Mesenteric fat pad (tissue), 1 donor: ENCODE results near the gene FAM43B. TPM values are rescaled to one million over a fixed set of nuclear protein-coding genes. Genes with fewer than 3 reads are reported as not detected.
A peak's percentile ranks its signal among the peaks of the same experiment; 100 is the strongest.
"Not testable (repeated sequence)": the region's sequence is repeated elsewhere in the genome, so short reads cannot be mapped to it uniquely, and the experiment has no call there.

Experiments used
- DNase-seq: peaks from one replicate; pipeline ENCODE4 v3.0.0-alpha.2; 2020; ENCODE audit warnings: low spot score
- long read RNA-seq: library from polyadenylated mRNA; unstranded; transcript quantifications from one replicate; pipeline ENCODE4 v2.0.0, GENCODE V29; 2020
- total RNA-seq: library from RNA; stranded (reverse); fragmentation: NEBNext Ultra II Directional; extraction: Animal tissue kit (Norgen Biotek cat#: 25700); gene quantifications from one replicate; pipeline ENCODE4 v1.2.1, GENCODE V29; 2021
- donor health status: DM: yes; HTN: yes; CAD: no.

FAM43B gene, protein sequence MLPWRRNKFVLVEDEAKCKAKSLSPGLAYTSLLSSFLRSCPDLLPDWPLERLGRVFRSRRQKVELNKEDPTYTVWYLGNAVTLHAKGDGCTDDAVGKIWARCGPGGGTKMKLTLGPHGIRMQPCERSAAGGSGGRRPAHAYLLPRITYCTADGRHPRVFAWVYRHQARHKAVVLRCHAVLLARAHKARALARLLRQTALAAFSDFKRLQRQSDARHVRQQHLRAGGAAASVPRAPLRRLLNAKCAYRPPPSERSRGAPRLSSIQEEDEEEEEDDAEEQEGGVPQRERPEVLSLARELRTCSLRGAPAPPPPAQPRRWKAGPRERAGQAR
- total RNA-seq = 0.87 TPM
- long read RNA-seq = 0 reads

DNA sequence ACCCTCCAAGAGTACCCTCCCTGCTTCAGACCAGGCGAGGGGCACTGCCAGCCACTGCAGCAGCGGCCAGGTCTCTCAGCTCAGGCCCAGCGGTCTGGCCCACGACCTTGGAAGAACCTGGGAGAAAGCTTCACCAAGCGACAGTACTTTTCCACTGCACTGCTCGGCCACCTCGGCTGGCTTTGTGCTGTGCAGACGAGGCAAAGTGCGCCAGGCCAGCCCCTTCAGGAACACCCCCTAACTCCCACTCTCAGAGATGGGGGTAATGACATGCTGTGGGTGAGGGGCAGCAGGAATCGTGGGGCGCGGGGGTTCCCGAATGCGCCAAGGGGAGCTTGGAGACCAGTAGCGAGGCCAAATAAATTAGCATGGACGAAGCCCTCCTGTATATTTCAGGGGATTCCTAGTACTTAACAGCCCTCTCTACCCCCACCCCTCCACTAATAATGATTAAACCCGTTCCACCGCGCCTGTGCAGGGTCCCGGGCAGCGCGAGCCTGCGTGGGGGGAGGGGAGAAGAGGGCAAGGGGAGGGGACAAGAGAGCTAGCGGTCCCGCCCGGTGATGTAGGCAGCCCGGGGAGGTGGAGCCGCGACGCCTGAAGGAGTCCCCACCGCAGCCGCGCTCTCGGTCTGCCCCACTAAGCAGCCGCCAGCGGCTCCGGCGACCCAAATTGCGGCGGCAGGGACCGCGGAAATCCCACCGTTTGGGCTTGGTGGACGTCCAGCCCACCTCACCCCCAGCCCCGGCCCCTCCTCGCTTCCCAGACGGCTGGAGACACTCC lies at the start of gene FAM43B:
TSS of gene FAM43B (plus strand) at position 629 of the 783 bp plus-strand sequence. CDS start 401 bp downstream, outside the sequence.
- no peak for DNase-seq

DNA sequence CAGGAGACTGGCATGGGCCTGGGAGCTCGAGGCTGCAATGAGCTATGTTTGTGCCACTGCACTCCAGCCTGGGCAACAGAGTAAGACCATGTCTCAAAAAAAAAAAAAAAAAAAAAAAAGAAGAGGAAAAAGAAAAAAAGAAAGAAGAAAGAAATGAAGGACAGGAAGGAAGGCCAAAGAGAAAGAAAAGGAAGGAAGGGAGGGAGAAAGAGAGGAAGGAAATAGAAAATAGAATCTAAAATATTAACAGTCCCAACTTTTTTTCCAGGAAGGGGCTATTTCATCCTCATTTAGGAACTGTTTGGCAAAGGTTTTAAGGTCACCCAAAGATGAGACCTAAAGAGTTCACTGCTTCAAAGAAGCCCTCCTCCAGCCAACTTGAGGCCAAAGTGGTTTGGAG lies 46.9 kb upstream of the FAM43B start:
- no peak for DNase-seq

DNA sequence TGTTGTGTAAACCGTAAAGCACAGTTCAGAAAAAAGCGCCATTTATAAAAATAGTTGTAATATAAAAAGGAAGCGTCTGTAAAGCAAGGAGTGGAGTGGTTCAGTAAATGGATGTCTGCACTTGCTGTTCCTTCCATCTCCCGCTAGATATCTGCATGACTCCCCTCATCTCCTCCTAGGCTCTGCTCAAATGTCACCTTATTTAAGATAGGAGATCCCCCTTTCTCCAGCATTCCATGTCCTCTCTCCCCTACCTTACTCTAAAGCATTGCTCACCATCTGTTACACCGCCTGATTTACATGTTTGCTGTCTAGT lies 45.2 kb upstream of the FAM43B start:
- no peak for DNase-seq

DNA sequence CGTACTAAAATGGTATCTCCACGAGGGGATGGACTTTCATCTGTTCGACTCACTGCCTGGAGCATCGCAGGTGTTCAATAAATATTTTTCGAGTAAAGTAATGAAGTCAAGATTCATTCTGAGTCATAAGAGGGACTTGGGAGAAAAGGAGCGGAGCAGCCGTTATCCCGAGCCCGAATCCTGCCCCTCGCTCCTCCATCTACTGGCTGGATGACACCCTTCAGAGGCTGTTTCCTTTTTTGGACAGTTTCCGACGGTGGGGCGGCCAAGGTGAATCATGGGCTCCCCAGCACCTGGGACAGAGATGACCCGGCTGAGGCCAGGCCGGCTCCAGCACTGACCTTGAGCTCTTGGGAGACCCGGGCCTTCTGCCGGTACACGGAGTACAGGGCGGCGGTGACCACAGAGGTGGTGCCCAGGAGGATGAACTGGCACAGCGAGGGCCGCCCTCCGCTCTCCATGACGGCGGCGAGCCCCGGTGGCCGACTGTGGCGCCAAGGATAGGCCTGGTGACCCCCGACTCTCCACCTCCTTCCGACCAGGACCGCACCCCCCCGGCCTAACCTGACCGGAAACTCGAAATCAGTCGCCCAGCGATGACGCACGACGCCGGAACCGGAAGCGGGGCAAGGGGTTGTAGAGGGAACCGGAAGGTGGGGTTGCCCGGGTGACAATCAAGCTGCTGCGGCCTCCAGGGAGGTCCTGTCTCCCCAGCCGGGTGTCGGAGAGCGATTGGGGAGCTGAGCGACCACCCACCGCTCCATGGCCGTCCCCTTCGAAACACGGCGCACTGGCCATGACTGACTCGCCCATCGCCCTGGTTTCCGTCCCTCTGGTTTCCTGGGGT lies 44.6 kb upstream of the FAM43B start, which contains the start of gene MUL1:
TSS of gene MUL1 (minus strand) at position 588 of the 847 bp plus-strand sequence. CDS start at position 461, 127 bp downstream.
- DNase-seq = peak; percentile 98

DNA sequence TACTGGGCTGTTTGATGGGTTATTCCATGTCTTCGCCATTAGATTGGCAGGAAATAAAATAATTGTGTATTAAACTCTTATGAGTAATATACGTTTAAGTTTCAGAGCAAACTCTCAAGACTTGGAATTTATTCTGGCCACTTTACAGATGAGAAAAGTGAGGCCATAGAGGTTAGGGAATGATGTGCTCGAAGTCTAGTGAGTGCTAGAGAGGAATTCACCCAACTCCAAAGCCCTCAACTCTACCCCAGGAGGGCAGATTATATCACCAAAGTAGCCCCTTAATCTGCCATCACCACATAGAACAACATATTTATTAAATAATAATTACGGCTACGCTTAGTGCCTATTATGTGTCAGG lies 44.0 kb upstream of the FAM43B start:
- no peak for DNase-seq

DNA sequence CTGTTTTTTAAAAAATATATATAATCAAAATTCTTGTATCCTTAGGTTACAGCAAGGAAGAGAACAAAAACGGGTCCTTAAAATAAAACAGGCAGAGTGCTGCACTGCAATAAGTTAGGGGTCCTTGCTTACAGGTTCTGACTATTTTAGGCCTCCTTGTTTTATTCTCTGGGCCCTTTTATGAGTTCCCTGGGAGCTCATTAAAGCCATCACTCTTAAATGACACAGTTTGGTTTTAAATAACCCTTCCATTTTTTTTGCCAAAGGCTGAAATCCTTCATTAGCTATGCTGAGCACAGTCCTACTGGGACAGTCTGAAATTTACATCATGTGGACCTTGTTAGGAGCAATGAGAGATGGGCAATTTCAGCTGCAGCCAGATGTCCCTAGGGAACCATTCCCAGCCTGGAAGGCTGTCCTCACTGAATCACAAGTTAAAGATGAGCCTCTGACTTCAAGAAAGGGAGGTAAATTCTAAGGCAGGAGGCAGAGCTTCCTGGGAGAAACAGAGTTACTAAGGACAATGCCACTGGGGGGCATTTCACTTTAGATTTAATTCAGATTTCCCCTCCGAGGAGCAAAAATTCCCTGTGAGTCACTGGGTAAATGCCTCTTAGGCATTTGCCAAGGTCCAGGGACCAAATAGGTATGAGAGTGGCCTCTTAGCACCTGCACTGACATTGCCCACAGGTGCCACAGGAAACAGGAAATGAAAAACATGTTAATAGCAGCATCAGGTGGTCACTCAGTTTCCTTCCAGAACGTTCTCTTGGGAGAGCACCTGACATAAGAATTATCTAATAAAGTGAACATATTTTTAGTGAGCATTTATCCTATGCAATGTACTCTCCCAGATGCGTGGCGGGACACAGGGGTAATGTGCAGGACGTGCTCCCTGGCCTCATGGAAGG lies 40.6 kb upstream of the FAM43B start:
- DNase-seq = no peak

DNA sequence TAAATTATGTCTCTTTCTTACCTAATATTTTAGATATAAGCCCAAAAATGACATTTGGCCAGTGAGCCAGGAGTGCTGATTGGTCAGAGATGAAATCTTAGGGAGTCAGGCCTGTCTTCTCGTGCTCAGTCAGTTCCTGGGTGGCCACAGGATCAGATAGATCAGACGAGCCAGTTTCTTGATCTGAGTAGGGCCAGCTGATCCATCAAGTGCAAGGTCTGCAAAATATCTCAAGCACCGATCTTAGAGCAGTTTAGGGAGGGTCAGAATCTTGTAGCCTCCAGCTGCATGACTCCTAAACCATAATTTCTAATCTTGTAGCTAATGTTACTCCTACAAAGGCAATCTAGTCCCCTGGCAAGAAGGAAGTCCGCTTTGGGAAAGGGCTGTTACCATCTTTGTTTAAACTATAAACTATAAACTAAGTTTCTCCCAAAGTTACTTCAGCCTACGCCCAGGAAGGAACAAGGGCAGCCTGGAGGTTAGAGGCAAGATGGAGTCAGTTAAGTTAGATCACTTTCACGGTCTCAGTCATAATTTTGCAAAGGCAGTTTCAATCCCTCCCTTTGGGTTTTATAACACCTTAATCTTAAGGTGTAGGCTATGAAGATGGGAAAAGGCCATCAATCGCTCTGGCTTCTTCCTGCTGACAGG lies 32.6 kb upstream of the FAM43B start:
- not testable (repeated sequence) for DNase-seq

DNA sequence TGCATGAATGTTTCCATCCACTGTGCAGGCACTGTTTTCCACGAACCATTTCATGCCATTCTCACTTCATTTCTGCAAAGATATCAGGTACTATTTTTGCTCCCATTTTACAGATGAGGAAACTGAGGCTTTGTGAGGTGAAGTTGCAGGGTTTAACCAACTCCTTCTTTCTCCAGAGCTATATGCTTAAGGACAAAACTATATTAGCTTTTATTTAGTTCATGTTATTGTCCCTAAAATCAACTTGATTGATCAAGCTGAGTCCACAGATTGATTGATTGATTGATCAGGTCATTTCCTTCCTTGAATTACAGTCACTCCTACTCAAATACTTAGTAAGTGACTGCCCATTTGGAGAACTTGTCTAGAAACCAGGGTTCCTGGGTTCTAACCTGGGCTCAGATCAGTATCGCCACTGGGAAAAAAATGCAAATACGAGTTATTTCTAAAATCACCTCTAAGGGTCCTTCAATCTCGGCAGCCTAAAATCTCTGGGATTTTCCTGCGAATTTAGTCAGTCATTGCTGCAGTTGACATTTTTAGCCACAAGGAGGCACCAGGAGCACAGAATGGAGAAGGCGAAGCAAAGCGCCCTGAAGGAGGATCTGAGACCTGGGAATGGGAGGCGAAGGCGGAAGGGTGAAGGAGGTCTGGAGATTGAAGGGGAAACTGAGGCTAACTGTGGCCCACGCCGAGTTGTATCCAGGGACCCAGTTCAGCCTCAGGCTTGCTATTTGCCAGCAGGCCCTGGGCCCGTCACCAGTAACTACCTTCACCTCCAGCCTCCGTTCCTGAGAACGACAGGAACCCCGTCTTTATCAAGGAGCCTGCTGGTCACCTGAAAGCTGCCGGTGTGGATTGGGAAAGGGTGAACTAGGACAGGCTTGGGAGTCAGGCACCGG lies 30.2 kb upstream of the FAM43B start:
- DNase-seq = no peak

DNA sequence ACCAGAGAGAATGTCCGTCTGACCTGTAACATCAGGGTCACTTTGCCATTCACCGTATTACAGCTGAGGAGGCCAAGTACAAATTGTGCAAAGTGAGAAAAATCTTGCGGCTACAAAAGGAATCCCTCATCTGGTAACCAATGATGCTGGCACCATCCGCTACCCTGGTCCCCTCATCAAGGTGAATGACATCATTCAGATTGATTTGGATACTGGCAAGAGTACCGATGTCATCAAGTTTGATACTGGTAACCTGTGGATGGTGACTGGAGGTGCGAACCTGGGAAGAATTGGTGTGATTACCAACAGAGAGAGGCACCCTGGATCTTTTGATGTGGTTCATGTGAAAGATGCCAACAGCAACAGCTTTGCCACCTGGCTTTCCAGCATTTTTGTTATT lies 26.1 kb upstream of the FAM43B start:
- no peak for DNase-seq

DNA sequence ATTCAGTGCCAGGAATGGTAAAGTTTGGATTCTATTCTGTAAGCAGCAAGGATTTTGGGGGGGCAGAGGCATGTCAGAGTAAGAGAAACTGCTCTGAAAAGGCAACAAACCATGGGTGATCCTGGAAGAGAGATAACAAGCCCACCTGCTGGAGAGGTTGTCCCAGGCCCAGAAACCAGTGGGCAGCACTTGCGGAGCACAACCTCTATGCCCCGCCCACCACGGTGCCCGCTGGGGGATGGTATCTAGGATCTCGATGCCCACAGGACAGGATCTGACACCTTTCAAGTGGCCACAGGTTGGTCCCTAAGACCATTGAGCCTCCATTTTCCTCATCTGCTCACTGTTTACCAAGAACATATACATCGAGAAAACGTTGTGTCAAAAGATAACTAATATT lies 24.2 kb upstream of the FAM43B start:
- no peak for DNase-seq

DNA sequence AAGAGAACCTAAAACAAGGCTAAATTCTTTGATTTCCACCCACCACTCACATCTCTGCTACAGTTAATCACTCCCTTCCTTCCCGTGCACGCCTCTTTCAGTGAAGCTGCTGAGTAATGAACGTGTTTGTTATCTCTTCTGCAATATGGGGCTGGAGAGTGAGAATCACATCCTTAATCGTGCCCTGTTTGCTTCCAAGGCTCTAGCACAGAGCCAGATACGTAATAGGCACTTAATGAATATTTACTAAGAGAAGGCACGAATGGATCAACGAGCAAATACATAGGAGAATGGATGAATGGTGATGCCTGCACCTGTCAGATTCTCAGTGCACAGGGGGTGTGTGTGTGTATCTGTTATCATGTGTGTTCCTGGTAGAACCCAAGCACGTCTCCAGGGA lies 22.1 kb upstream of the FAM43B start:
- no peak for DNase-seq

DNA sequence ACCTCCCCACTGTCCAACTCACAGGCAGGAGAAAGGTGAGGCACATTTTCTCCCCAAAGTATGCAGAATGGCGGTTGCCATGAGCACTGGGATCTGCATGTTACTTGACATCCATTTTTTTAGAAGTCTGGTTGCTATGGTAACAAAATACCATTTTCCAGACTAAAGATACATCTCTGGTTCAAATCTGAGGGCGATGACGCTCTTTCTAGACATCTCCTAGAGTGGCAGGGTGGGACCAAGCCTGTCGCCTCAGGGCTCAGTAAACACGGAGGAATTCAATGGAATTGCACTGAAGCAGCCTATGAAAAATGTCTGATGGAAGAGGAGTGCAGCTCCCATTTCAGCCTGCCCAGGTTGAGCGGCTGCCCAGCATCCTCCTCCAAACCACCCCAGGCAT lies 21.5 kb upstream of the FAM43B start:
- DNase-seq = peak; percentile 18

DNA sequence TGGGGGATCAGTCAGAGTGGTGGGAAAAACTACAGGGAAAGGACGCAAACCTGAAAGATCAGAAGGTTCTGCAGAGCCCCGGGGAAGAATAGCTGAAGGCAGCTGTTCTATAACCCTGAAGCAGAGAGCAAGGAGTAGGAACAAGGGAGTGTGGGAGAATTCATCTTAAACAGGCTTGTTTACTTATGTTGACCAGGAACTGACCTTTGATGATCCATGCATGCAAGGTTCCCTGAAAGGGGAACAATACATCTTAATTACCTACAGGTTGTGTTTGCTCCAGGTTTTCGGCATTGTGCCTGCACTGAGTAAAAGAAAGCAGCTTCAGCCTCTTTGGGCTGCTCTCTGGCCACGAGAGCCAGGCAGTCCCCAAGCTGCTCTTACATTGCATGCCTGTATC lies 18.7 kb upstream of the FAM43B start:
- DNase-seq = no peak

DNA sequence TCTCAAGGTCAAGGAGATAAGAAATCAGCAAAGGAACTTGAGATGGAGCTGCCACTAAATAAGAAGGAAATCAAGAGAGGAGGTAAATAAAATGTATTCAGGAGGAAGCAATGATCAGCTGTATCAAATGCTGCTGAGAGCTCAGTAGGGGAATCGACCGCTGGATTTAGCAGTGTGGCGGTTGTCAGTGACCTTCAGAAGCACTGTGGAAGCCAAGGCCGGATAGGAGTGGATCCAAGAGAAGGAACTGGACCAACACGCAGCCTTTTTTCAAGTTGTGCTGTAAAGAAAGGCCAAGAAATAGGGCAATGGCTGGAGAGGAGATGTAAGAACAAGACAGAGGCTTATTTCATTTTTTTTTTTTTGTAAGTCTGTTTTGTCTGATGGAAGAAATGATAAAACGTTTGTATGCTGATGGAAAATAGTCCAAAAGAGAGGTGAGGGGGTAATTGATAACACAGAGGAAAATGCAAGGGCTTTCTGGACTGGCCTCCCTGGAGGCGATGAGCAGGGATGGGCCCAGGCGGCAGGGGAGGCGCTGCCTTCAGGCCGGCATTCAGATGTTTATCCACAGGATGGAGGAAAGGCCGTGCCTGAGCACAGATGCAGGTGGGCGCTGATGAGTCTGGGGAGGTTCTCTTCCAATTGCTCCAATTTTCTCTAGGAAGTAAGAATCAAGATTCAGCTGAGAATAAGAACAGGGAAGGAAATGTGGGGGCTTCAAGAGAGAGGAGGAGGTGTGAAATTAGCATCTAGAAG lies 17.5 kb upstream of the FAM43B start:
- no peak for DNase-seq

DNA sequence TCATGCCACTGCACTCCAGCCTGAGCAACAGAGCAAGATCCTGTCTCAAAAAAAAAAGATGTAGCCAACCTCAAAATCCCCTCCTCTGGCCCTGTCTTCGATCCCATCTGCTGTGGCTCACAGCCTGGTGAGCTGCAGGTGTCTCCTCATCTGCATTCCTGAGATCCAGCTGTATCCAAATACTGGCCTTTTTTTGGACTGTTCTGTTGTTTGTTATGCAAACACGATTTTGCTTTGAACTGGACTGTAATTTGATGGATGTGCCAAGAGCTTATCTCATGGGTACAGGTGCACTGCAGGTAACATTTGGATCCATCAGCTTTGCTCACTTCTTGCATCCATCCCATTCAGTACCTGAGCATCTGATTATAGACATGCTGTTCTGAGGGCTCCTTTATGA lies 14.1 kb upstream of the FAM43B start:
- DNase-seq = no peak

DNA sequence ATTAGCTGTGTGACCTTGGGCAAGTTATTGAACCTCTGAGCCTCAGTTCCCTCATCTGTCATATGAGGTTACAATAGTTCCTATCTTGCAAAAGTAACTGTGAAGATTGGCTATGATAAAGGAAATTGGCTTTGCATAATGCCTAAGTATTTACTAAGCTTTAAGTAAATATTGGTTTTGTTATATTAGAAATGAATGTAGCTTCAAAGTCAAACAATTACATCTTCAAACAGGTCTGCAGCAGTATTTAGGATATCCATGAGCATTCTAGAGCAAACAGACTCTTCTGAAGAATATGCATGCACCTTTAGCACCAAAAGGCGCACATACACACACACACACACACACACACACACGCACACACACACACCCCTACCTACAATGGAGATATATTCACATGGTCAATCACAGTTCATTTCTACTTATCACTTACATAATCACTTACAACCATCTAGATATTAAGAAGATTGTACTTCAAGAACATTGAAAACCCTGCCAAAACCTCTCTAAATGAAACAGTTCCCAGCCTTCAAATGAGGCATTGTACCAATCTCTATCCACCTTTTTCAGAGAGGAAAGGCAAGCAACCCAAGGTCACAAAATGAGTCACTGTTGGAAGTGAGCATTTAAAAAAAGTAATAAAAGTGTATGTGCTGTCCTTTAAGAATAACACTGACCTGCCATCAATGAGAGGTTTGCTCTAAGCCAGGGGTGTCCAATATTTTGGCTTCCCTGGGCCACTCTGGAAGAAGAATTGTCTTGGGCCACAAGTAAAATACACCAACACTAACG lies 13.4 kb upstream of the FAM43B start:
- DNase-seq = no peak

DNA sequence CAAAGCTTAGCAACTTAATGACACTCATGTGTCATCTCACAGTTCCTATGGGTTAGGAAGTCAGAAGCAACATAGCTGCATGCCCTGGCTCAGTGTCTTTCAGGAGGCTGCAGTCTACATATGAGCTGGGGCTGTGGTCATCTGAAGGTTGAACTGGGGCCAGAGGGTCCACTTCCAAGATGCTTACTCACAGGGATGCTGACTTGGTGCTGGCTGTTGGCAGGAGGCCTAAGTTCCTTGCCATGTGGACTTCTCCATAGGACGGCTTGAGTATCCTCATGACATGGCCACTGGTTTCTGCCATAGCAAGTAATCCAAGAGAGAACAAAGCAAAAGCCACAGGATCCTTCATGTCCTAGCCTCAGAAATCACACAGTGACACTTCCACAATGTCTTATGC lies 12.1 kb upstream of the FAM43B start:
- no peak for DNase-seq

DNA sequence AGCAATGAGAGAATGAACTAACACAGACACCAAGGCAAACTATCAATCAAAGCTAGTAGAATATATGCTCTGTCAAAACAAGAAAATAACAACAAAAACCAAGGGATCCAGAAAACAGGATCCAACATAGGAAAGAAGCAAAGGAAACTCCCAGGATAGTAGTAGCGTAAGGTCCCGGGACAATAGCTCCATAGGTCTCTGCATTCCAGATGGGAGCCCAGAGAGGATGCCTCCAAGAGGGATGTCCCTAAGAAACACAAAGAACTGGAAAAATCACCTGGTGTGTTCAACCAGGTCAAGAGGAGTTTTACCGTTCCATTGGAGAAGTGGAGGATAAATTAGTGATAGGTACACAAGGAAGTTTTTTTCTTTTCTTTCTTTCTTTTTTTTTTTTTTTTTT lies 5.7 kb upstream of the FAM43B start:
- DNase-seq = no peak
